Lower lobe of right lung (tissue), 2 donors: Measurements from ENCODE around the gene BLTP3B. TPM values are rescaled to one million over a fixed set of nuclear protein-coding genes. Genes with fewer than 3 reads are reported as not detected.

Experiments
- ATAC-seq, 2 donors: fragments of 200-7000 bp; cut with Tn5 transposase; one replicate each; pipeline ENCODE4 v1.9.1; 2020 to 2022; ENCODE audit warnings: mild to moderate bottlenecking in 2 of 2, moderate library complexity in 2 of 2
- DNase-seq: peaks from one replicate; pipeline ENCODE4 v3.0.0-alpha.2; 2020
- H3K27ac ChIP-seq: fragments of 200-600 bp; one replicate; pipeline ENCODE4 v1.8.0; 2022
- H3K27me3 ChIP-seq: fragments of 200-600 bp; one replicate; pipeline ENCODE4 v1.8.0; 2022; ENCODE audit warnings: low read depth
- H3K36me3 ChIP-seq: fragments of 200-600 bp; one replicate; pipeline ENCODE4 v1.8.0; 2022; ENCODE audit warnings: mild to moderate bottlenecking
- H3K4me1 ChIP-seq: fragments of 200-600 bp; one replicate; pipeline ENCODE4 v1.8.0; 2022
- H3K4me3 ChIP-seq: fragments of 200-600 bp; one replicate; pipeline ENCODE4 v1.8.0; 2022; ENCODE audit warnings: mild to moderate bottlenecking
- H3K9me3 ChIP-seq: fragments of 200-600 bp; one replicate; pipeline ENCODE4 v1.8.0; 2022
- intact Hi-C: fragments of 100-400 bp; cut with DNase I; formaldehyde crosslinking; loops from one replicate; pipeline ENCODE4 v1.11.0; 2022
- microRNA-seq: library from miRNA; unstranded; fragments of <30 nt; microRNA quantifications from one replicate; pipeline ENCODE4 v1.2.0, GENCODE V29; 2020; ENCODE audit warnings: borderline number of aligned reads
- total RNA-seq: library from RNA; stranded (reverse); fragmentation: NEBNext Ultra II Directional; extraction: Animal tissue kit (Norgen Biotek cat#: 25700); gene quantifications from one replicate; pipeline ENCODE4 v1.2.1, GENCODE V29; 2021
- TF ChIP-seq, protein P1 (sequence below): fragments of 200-600 bp; IDR thresholded peaks from one replicate; pipeline ENCODE4 v1.8.0; 2022; ENCODE audit warnings: antibody characterized with exemption, mild to moderate bottlenecking
- donor health status: DM: no; HTN: yes; CAD: no; lungs with severe emphysema.

The BLTP3B gene
- total RNA-seq, 1 donor from 2014 or later: 24.2 TPM

GRCh38 chr12:100101000-100101399 lies 41.7 kb downstream of the BLTP3B start:
- no peak overlapping the region for H3K4me3 ChIP-seq
- H3K36me3 ChIP-seq: peaks cover 53% of the 10 kb centered on the region
- intact Hi-C loops: no loop called here
- no peaks in the 10 kb centered on the region for H3K4me1 ChIP-seq
- no peaks in the 10 kb centered on the region for H3K9me3 ChIP-seq
- TF ChIP-seq, protein P1, sequence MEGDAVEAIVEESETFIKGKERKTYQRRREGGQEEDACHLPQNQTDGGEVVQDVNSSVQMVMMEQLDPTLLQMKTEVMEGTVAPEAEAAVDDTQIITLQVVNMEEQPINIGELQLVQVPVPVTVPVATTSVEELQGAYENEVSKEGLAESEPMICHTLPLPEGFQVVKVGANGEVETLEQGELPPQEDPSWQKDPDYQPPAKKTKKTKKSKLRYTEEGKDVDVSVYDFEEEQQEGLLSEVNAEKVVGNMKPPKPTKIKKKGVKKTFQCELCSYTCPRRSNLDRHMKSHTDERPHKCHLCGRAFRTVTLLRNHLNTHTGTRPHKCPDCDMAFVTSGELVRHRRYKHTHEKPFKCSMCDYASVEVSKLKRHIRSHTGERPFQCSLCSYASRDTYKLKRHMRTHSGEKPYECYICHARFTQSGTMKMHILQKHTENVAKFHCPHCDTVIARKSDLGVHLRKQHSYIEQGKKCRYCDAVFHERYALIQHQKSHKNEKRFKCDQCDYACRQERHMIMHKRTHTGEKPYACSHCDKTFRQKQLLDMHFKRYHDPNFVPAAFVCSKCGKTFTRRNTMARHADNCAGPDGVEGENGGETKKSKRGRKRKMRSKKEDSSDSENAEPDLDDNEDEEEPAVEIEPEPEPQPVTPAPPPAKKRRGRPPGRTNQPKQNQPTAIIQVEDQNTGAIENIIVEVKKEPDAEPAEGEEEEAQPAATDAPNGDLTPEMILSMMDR: no peak
- H3K27me3 ChIP-seq: no peaks in the 10 kb centered on the region
- ATAC-seq (no peak), DNase-seq (no peak)
- no peak overlapping the region for H3K27ac ChIP-seq

Small RNAs within 50 kb of the gene (microRNA-seq; reads per million reads assigned to microRNA genes)
- not detected for gene MIR1827

Other genes with a start within 250 kb of the BLTP3B start
- gene ANKS1B, start 157.9 kb downstream of the BLTP3B start, total RNA-seq: 4.0 TPM
- 23.8 TPM for gene ACTR6, start 57.9 kb upstream of the BLTP3B start, total RNA-seq
- gene DEPDC4, start 124.2 kb upstream of the BLTP3B start, total RNA-seq: 2.0 TPM
- 45.0 TPM for gene SCYL2, start 124.3 kb upstream of the BLTP3B start, total RNA-seq
- gene SLC17A8, start 214.2 kb upstream of the BLTP3B start, total RNA-seq: not detected